T-helper 2 cell treated with Interferon-gamma antibody and Interleukin-4, amounts not matched to agents 100 ng/mL and 5 ng/mL, for 36 hours (primary cell): ENCODE measurements around the gene LNPEP. TPM values are rescaled to one million over a fixed set of nuclear protein-coding genes. Genes with fewer than 3 reads are reported as not detected.

ENCODE experiments used
- intact Hi-C: fragments of 100-400 bp; cut with micrococcal nuclease; formaldehyde crosslinking; loops from one replicate; pipeline ENCODE4 v1.15.1; 2023
- total RNA-seq: library from RNA; stranded (reverse); gene quantifications from 2 replicates; pipeline ENCODE4 v1.2.3, GENCODE V29; 2022

Gene LNPEP
- total RNA-seq, 1 donor from 2014 or later, result 72.4 TPM

DNA sequence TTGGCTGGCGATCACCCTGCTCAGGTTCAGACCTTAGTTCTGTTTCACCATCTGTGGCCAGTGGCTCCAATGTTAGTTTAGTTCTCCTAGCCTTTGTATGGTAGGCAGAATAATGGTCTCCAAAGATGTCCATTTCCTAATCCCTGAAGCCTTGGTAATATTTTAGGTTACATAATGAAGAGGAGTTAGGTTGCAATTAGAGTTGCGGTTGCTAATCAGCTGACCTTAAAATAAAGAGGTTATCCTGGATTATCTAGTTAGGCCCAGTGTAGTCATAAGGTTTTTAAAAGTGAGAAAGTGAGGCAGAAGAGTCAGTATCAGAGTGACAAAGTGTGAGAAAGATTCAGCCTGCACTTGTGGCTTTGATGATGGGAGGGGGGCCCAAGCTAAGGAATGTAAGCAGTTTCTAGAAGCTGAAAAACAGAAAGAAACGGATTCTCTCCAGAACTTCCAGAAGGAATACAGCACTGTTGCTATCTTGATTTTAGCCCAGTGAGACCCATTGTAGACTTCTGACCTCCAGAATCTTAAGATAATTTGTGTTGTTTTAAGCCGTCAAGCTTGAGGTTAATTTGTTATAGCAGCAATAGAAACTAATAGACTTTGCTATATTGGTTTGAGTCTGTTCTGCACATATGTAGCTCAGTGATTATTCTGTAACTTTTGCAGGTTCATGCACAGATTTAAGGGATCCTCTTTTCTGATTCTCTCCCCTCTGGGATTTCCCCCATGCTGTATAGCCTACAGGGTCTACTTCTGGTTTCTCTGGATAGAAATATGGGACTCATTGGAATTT lies 21.6 kb downstream of the LNPEP start:
- intact Hi-C loops, result no loop called here

GRCh38 chr5:96958977-96959376 lies 23.1 kb downstream of the LNPEP start:
- intact Hi-C loops, result no loop called here

DNA sequence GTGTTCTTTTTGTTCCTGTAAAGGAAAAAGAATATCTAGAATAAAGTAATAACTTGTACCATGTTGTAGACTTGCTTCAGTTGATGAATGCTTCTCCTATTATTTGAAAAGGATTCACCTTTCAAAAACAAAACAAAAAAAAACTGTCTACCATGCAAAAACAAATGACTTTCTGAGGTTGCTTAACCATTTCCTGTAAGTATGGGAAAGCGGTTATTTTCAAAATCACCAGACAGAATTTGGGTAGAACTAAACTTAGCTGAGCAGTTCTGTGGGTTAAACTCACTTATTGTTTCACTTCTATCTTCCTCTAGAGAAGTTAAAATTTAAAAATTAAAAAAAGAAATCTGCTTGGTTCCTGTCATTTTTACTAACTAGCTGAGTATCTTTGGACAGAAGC lies 25.2 kb downstream of the LNPEP start:
- intact Hi-C loops, result loop anchor here (1.0 to 5.0 kb wide), 2 partner anchors 26 to 299 kb away; partner anchors contain the start of gene CAST

GRCh38 chr5:96962540-96962991 lies 26.7 kb downstream of the LNPEP start:
- intact Hi-C loops, result loop anchor here (2.0 to 5.0 kb wide), 2 partner anchors 154 to 300 kb away; partner anchors contain the start of gene CAST

GRCh38 chr5:96963267-96963666 lies 27.4 kb downstream of the LNPEP start:
- intact Hi-C loops, result loop anchor here (1.0 to 5.0 kb wide), 3 partner anchors 11 to 301 kb away; partner anchors contain the start of gene CAST

GRCh38 chr5:96966801-96967200 lies 30.9 kb downstream of the LNPEP start:
- intact Hi-C loops, result no loop called here

DNA sequence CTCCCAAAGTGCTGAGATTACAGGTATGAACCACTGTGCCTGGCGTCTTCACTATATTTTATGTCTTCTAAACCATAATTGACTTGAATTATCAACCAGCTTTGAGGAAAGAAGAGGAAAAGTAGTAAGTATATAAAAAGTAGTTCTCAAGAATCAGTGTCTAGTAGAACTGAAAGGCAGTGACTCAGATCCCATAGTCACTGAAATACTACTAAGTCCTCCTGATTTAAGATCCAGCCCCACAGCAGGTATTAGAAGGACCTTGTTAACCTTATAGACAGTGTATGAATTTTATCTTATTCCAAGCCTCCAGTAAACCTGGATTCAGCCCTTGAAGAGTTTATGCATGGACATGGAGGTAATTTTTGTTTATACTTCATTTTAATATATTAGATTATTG lies 31.5 kb downstream of the LNPEP start:
- intact Hi-C loops, result no loop called here

- intact Hi-C loops, result no loop called here
Observed at GRCh38 chr5:96968074-96968473, 32.2 kb downstream of the LNPEP start.

GRCh38 chr5:96968614-96969013 lies 32.7 kb downstream of the LNPEP start:
- intact Hi-C loops, result no loop called here

DNA sequence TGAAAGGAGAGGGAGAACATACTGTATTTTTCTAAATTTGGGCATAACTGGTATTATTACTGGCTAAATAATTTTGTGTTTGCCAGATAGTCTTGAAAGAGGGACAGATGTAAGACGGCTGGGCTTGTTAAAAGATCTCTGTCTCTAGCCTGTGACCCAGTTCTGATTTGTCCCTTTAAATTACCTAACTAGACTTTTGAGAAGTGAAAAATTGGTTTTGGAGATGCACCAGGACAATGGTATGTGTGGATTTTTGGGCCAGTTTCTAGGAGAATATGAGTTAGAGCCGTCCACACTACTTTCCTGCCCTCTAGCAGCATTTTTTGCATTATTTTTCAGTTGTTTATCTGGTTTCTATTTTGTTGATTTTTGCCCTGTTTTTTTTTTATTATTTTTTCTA lies 33.5 kb downstream of the LNPEP start:
- intact Hi-C loops, result no loop called here

- intact Hi-C loops, result no loop called here
Observed at GRCh38 chr5:96972599-96973334, 36.9 kb downstream of the LNPEP start.

DNA sequence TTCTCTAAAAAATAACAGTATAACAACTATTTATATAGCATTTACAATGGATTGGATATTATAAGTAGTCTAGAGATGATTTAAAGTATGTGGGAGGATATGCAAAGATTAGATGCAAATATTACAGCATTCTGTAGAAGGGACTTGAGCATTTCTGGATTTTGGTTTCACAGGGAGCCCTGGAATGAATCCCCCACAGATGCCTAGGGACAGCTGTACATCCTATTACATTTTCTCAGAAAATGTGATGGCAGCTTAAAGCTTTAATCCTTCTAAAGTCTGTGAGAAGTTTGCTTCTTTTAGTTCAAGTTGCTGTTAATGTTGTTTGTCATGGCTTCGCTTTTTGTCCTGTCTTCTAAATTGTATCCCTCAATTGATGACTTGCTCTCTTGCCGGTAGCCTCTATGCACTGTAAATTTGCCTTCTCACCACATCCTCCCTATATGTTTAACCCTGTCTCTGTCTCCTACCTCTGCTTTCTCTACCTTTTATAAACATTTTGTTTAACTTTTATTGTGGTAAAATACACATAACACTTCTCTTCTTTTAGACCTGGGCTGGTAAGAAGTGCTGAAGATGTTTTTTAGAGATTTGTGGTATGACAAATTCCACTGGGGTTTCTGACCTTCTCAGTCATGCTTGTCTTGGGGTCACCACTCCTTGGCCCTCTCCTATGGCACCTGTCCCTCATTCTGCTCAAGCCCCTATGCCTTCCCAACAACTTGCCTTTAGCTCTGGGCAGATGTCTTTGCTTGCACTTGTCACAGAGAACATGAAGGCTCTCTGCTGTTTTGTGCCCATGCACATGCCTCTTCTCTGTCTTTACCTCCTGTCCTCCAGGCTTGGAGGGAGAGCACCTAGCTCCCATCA lies 37.9 kb downstream of the LNPEP start:
- intact Hi-C loops, result loop anchor here (1.0 kb wide), 1 partner anchor 10 kb away; no protein-coding TSS in a partner anchor

GRCh38 chr5:96975656-96976055 lies 39.8 kb downstream of the LNPEP start:
- intact Hi-C loops, result no loop called here

GRCh38 chr5:96977228-96977627 lies 41.3 kb downstream of the LNPEP start:
- intact Hi-C loops, result no loop called here

- intact Hi-C loops, result no loop called here
Observed at GRCh38 chr5:96978812-96979449, 43.1 kb downstream of the LNPEP start.

DNA sequence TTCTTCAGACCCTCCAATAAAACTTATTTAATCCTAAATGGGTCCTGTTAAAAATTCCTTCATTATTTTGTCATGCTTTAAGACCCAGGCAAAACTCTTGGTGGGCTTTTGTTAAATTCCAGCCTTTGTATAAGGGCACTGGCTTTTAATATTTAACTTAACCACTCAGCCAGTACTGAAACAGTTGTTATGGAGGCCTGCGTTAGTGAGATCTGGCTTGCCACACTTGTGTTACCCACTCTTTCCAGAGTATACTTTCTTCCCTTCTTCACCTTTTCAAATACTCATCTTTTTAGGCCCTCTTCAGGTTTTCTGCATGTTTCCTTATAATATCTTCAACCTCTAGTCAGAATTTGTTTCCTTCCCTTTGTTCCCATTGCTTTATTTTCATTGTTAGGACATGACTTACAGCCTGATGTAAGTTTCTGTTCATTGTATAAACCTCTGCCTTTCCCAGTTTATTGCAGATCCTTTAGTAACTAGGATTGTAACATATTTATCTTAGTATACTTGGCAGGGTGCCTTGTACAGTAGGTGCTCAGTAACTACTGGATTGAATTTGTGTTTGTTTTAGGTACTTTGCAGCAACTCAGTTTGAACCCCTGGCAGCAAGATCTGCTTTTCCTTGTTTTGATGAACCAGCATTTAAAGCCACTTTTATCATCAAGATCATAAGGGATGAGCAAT lies 48.8 kb downstream of the LNPEP start:
- intact Hi-C loops, result no loop called here

- intact Hi-C loops, result no loop called here
Observed at GRCh38 chr5:96986450-96986849, 50.6 kb downstream of the LNPEP start.

DNA sequence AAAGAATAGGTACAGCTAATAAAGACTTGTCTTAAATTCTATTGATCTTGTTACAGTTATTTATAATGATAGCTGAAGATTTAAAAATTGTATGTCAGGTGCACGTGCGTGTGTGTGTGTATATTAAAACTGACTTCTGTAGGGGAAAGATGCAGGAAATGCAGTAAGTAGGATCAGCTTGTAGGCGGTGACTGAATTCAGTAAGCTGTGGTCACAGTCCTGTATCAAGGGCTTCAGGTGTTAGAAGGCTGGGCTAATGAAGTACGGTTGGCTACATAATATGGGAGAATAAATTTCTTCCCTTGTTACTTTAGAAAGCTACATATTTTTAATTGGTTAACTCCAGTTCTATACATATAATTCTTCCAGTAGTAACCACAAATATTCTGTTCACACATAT lies 54.2 kb downstream of the LNPEP start:
- intact Hi-C loops, result no loop called here

- intact Hi-C loops, result no loop called here
Observed at GRCh38 chr5:96991708-96992107, 55.8 kb downstream of the LNPEP start.

- intact Hi-C loops, result loop anchor here (1.0 kb wide), 1 partner anchor 33 kb away; no protein-coding TSS in a partner anchor
Observed at GRCh38 chr5:96993760-96994159, 57.9 kb downstream of the LNPEP start.
